GM04503 (cell line): ENCODE results near the gene MTMR10.

Experiments used
- DNase-seq: peaks from one replicate; pipeline ENCODE4 v3.0.0-alpha.2; 2012; ENCODE audit warnings: low read depth

The MTMR10 gene

DNA sequence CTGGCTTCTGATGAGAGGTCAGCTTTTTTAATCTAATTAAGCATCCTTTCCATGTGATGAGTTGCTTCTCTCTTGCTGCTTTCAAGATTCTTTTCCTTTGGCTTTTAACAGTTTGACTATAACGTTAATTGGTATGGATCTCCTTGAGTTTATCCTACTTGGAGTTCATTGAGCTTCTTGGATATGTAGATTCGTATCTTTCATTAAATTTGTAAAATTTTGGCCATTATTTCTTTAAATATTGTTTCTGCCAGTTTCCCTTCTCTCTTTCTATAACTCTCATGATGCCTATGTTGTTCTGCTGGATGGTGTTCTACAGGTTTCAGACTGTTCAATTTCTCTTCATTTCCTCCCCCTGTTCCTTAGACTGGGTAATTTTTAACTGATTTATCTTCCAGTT lies 21.0 kb upstream of the MTMR10 start:
- no peak for DNase-seq

DNA sequence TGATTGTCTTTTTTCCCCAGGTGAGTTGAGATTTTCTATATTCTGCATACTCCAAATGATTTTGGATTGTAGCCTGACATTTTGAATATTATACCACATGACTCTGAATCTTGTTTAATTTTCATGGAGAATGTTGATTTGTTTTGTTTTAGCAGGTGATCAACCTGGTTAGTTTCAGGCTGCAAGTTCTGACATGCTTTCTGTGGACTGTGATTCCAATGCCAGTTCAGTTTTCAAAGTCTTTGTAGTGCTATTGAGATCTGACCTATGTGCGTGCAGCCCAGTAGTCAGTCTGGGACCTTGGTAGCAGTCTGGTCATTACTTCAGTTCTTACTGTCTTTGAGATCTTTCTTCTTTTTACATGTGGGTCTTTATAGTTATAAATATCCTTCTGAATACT lies 18.6 kb upstream of the MTMR10 start:
- no peak for DNase-seq

DNA sequence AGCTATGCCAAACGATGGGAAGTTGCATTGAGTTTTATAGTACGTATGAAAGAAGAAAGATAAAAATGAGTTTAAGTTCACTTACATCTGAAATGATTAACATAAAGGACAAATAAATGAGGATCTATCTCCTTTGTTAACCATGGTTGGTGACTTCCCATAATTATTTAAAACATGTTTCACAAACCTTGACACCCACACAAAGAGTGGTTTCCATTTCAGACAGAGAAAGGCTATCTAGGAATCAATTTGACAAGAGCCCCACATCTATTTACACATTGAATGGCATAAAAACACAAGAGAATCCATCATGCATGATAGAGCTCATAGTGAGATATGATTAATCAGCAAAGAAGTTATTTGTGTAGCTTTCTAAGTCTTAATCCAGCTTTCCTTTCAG lies 14.2 kb upstream of the MTMR10 start:
- DNase-seq, result no peak

DNA sequence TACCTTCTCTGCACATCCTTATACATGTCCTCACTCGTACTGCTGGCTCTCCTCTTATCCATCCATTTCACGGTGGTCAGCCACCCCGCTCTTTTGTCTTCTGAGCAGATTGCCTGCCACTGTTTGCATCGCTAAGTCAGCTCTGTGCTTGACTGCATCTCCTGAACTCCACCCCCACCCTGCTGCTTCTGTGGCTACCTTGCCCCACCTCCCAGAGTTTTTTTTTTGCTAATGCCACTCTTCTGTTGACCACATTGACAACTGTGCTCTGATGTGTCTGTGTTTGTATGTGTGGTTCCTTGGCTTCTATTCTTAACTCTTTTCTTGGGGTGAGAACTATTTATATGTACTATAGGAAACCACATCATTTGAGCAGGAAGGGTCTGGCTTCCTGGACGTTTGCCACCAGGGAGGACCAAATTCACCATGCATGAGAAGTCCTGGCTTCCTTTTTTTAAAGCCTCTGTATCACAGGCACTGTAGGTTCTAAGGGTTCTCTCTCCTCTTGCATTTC lies 12.8 kb upstream of the MTMR10 start:
- DNase-seq, result no peak

DNA sequence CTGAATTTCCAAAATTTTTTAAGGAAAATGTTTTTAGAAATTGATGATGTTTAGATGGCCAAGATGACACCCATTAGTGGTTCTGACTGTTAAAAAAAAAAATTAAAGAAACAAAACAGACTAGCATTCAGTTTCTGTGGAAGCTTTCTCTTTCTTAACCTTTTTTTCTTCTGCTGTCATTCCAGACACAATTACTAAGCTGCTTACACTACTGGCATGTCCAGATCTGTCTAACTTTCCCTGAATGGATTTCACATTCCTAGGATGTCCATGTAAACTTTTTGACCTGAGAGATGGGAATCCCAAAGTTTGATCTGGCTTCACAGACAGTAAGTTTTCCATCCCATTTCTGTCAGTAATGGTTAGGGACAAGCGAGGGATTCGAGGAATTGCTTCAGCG lies 10.3 kb upstream of the MTMR10 start:
- no peak for DNase-seq

DNA sequence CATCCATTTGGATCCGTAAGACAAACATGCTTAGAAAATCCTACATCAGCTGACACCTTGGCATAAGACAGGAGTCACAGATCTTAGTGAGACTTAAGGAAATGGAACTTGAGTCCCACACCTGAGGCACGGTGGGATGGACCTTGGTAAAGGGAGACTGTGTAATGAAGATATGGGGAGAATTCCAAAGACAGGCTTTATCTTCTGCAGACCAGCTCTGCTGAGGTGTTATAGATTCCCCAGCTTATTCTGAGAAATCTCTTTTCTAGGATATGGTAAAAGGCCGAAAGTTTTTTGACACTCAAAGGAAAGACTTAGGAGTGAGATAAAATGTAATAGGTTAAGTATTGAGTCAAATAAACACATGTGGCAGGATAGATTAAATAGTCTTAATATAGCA lies 8.3 kb upstream of the MTMR10 start:
- DNase-seq, result no peak

DNA sequence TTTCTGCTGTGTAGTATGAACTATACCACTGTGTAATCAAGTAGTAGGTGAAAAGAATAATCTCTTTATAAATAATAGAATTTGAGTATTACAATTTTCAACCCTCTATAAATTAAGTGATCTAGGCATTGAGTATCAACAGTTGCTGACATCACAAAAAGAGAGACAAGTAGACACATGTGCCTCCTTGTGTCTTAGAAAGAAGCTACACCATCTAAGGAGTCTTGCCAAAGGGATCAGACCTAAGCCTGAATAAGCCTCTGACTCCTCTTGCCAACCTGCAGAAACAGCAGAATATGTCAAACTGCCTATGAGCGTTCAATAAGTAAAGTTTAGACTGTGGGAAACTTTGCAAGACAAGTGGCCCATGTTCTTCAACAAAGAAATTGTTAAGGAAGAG lies 5.8 kb upstream of the MTMR10 start:
- no peak for DNase-seq

DNA sequence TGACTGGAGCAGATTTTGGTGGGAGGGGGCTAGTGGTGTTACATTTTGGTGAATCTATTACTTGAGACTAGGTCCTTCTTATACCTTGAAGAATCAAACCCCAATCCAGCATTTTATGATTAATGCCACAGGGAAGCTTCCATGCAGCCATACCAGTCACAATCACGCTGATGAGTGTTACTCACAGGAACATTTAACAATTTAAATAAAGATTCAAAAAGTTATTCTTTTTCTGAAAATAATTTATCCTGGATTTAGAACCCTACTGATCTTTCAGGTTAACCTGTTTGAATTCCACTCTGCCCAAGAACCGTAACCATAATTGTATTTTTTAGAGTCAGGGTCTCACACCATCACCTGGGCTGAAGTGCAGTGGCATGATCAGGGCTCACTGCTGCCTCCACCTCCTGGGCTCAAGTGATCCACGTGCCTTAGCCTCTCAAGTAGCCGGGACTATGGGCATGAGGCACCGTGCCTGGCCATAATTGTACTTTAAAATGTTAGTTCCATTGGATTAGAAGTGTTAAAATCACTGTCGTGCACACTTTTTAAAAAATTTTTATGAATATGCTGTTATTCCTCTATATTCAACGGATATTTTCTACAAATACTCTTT lies 929 bp upstream of the MTMR10 start:
- DNase-seq, result no peak

DNA sequence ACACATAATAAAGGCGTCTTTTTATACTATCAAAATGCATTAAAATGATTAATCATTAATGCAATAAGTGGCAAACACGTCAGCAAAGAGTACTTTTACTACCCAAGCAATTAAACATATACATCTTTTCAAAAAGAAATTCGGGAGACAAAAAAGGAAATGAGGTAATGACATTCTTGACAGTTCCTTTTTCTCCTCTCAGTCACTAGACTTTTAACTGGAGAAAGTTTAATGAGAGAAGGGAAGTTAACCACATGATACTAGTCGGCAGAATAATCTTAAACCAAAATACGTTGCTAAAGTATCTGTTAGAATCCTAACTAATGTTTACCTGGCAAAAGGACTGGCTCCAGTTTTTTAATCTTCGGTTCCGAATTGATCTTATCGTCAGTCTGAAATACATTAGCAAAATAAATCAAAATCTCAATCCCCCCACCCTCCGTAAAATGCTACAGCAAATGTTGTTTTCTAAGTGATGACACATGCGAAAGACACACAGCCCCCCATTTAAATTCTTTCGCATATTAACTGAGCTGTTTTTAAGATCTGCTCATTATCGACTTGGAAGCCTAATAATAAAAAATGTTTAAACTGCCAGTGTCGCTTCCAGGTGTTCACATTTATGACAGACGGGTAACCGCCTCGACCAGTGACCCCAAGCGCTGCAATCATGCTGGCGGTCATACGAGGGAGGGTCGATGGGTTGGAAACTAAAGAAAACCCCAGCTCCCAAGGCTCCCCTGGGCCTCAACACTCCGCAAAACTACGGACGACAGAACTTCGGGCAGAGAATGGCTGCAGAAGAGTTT lies 778 bp downstream of the MTMR10 start:
- no peak for DNase-seq

DNA sequence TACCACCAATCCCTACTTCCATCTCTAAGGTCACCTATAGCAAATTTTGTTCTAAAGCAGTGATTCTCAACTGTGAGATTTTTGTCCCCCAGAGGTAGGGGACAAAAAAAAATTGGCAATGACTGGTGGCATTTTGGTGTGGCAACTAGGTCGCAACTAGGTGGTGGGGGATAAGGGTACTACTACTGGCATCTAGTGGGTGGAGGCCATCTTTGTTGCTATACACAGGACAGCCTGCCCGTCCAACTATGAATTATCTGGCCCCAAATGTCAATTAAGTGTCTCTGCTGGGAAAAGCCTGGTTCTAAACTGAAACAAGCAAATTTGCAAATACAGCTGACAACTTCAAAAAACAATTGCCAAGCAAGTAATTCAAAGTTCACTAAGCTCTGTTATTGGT lies 1.4 kb downstream of the MTMR10 start:
- DNase-seq, result no peak

DNA sequence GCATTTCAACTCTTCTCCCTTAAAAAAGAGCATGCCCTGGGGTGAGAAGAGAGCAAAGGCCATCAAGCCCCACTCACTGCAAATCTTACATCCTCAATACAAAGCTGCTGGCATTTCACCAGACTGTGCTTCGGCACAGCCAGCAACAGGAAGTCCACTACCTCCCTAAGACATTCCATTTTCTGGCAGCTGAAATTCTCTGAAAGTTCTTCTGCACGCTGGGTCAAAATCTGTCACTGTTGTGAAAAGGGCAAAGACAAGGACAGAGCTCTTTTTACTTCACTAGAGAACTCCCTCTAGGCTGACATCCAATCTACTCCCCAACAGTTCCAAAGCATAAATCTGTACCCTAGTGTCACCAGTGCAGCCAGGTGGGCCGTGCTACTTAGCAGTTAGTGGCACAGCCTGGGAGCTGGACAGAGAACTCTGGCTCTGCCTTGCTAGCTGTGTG lies 6.3 kb downstream of the MTMR10 start:
- no peak for DNase-seq

DNA sequence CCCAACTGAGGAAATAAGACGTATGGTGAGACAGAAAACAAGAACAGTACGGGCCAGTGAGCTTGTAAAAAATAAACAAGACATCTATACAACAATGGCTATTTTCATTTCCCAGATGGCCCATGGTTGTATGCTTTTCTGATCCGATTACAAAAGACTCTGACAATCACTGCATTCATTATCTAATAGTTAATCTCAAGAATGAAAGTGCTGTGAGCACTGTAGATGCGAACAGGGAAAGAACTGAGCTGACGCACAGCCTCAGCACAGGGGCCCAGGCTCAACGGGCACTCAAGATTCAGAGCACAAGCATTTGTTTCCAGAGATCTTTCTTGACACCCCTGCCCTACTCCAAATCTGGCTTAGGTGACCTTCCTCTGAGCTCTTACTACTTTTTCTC lies 6.9 kb downstream of the MTMR10 start:
- DNase-seq, result no peak

DNA sequence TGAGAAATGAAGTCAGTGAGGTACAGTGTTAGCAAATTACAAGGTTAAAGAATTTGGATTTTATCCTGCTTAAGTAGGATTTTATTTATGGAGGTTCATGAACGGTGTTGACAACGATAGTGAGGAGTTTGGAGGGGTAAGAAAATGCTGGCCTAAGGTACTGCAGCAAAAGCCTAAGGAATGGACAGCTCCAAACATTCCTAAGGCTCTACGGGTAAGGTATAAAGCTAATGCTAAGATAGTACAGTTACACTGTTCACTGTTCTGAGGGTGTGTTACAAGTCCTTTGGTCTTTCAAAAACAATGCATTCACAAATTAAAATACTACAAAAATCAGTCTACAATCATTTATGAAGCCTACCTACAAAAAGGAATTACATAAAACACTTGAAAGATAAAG lies 7.3 kb downstream of the MTMR10 start:
- DNase-seq, result no peak

DNA sequence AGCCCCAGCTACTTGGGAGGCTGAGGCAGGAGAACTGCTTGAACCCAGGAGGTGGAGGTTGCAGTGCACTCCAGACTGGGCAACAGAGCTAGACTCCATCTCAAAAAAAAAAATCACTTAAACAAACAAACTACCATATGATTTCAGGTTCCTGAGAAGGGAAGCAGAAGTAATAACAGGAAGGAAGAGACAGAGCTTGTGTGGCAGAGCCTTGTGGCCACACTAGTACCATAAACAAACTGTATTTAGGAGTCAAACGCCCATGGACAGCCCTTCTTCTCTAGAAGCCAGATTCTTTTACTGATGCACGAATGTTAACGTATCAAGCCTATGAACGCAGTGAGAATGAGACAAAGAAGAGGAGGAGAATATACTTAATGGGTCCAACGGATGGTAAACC lies 12.0 kb downstream of the MTMR10 start:
- no peak for DNase-seq

DNA sequence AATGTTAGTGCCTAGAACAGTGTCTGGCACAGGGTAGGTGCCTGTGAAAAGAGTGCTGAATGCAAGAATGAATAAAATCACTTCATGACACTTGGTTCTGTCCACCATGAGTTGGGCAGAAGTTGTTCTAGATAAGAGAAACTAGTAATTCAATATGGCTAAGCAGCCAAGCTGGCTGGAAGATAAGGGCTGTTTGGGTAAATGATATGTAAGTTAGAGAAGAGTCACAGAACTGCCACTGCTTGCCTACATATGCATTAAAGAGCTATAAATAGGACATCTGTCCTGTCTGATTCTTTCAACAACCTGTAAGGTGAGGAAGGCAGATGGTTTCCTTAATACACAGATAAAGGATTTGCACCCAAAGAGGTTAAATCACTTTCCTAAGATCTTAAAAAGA lies 13.1 kb downstream of the MTMR10 start:
- DNase-seq, result no peak

DNA sequence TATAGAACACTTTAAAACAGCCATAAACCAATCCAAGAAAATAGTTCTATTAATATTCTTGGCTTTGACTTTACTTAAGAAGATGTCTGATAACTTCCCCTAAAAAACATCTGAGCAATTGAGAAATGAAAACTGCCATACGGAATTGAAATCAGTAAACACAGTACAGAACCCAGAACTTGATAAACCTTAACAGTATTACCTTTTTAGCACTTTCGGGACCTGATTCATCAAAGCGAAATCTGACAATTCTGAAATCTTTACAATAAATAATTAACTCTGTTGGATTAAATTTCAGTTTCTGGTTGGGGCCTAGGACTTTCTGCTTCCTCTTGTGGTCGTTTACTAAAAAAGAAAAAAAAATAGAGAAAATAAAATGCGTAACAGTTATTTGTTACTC lies 17.3 kb downstream of the MTMR10 start:
- no peak for DNase-seq

DNA sequence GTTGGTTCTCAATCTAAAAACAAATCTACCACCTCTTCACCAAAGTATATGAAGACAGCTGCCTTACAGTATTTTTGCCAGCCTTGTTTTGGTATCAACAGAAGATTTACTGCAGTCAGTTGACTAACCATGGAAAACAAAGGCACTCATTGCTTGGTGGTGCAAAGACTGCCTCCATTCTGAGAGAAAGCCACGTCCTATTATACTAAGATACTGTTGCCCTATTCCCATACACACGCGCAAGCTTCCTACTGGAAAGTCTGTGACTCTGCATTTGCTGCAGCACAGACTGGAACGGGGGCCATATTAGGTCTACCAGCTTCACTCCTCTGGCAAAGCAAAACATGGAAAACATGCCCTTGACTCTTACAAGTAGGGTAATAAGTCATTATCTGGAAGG lies 18.0 kb downstream of the MTMR10 start:
- no peak for DNase-seq

DNA sequence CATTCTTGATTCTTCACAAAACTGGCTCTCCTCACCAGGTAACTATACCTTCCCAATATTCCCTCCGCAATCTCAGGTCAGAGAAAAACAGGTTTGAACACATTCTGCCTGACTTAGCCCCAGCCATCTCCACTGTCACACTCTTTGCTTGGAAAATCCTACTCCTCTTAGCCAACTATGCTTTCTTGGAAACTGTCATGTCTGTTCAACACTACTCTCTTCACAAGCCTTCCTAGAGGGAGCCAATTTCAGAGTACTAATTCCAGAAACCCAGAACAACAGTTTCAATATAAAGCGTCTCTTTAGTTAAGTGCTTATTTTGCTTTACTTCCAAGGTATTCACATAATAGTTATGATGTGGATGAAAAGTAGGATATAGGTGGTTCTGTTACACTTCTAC lies 21.7 kb downstream of the MTMR10 start:
- no peak for DNase-seq

DNA sequence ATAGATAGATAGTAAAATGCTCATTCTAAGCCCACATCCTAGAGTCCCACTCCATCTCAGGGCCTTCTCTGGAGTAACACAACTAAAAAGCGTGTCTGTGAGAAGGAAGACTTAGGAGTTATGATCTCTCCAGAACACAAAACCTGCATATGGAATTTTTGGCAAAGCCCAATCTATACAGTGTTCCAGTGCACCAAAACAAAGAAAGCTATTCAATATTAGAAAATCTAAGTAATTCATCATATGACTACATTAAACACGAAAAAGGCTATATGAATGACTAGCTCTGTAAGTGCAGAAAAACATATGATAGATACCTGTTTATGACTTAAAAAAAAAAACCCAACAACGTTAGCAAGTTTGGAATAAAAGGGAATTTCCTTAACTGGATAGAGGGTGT lies 27.7 kb downstream of the MTMR10 start:
- no peak for DNase-seq

DNA sequence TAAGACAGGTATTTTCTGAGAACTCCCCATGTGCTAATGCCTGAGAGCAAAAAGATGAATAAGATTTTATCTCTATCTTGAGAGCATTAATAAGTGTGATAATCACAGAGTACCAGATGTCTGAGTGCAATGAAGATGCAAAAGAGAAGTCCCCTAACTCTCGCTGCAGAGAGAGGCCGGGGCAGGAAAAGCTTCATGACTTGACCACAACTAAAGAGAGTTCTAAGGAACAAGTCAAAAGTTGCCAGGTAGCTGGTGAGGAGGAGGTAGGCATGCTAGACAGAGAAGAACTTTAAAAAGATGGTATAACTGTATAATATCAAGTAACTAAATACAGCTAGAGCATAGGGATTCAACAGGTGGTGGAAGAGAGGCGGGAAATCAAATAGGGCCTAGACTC lies 28.8 kb downstream of the MTMR10 start:
- DNase-seq, result no peak

DNA sequence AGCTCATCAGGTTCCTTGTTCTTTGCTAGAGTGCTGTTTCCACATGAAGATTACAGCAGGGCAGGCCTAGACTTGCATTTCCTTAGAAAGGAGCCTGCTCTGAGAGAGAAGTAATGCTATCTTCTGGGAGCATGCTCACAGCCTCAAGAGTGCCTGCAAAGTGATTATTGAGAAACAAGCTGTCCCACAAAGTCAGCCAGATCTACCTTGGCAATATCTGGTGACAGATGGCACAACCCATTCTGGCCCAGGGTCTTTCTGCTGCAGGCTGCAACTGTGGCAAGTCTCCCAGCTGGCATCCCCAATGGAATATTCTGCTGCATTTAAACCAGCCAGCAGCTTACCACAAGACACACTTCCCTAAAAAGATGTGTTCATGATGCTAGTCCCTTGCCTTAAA lies 29.3 kb downstream of the MTMR10 start:
- DNase-seq, result no peak

DNA sequence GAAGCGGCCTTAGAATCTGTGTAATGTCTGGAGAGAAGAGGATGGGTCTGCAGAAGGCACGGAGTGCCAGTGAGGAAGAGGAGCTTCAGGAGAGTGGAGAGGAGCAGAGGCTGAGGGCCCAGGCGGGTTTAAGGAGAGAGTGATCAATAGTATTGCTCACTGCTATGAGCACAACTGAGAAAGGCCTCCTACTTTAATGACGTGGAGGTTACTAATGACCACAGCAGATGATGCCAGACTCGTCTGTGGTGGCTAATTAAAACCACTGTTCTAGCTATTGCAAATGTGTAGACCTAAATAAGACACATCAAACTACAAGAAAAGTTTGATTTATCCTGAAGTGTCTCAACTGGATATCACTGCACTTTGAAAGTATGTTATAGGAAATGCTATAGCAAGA lies 33.2 kb downstream of the MTMR10 start:
- no peak for DNase-seq

DNA sequence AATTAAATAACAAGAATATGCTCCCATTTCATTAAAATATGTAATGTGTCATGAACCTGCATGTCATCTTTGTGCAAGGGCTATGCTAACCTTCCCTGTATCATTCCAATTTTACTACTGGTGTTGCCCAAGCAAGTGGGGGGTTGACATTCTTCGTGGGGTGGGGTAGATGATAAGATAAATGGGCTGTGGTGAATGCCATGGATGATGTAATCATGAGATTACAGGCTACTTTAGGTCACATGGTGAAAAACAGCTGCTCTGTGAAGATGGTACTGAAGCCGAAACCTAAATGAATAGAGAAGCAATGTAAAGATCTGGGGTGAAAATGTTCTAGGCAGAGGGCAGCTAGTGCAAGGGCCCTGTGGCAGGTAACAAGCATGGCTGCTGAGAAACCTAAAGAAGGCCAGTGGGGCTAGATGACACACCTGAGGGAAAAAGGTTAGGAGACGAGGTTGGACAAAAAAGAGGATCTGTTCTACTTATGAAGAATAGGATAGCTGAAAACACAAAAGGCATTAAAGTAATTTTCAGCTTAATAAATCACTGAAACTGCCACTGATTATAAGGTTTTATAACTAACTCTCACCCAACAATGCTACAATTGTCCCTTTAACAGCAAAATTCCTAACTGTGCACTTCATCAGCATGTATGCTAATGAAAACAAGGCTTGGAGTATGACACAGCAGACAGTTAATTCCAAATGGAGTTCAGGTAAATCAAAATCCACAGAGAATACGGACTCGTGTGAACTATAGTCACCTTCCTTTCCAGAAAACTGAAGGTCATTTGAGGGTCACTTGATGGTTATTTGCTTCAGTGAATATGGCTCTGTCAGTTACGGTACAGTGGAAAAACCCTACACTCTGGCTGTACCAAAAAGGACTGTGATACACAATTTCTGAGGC lies 35.0 kb downstream of the MTMR10 start:
- no peak for DNase-seq
